ENCODE measurements around the gene HCFC1R1. TPM values are rescaled to one million over a fixed set of nuclear protein-coding genes. Genes with fewer than 3 reads are reported as not detected.

HCFC1R1 gene
- total and polyA plus RNA-seq, 2 of the 8 experiments (the other 6 are each of a cell fraction or from before 2014, with no cell fraction given), result 72.7 to 138 TPM

DNA sequence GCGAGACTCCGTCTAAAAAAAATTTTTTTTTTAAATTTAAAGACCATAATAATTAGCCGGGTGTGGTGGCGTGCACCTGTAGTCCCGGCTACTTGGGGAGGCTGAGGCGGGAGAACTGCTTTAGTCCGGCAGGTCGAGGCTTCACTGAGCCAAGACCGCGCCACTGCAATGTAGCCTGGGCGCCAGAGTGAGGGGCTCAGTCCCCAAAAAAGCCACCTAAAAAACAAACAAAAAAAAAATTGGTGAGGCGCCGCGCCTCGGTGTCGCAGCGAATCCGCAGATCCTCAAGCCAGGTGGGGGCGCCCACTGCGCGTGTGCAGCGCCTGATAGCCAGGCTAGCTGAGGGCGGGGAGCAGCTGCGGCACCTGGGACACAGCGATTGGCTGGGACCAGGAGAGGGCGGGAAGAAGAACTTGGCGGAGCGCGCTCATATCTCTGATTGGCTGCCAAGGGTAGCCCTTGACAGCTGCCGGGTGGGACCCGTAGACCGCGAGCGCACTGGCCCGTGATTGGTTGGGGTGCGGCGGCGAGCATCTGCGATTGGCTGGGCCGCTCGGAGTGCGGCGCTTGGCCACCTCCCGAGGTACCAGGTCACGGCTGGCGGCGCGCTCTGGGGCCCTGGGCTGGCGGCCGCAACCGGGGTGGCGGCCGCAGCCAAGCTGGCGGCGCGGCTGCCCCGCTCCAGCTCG lies 20.0 kb downstream of the HCFC1R1 start (continued):
- TF ChIP-seq BRCA1 (IDR thresholded peaks at IDR 0.05; ENCODE audit: low read depth, low read length) (no peak), ATF2 (IDR thresholded peaks at IDR 0.05; ENCODE audit: low read length) (no peak), KDM4A (IDR thresholded peaks at IDR 0.05; ENCODE audit: low read depth, low read length, severe bottlenecking) (no peak), SIN3A (conservative IDR thresholded peaks at IDR 0.05 in 1 of 2, IDR thresholded peaks at IDR 0.05 in 1 of 2; ENCODE audit: low read depth in 1 of 2, low read length in 2 of 2) (peak; percentile 76 to 97; a peak in 3 of 4 replicates), RXRA (IDR thresholded peaks at IDR 0.05; ENCODE audit: insufficient read depth, low read depth, low read length) (no peak), SP4 (IDR thresholded peaks at IDR 0.05; ENCODE audit: low read length) (peak; percentile 62; the same call in 1 of the 2 replicates), GABPA (IDR thresholded peaks at IDR 0.05; ENCODE audit: borderline replicate concordance, insufficient read depth, low read length) (peak; percentile 49; the same call in 1 of the 2 replicates), MAFK (IDR thresholded peaks at IDR 0.05; ENCODE audit: low read depth, low read length) (no peak), CBX5 (IDR thresholded peaks at IDR 0.05; ENCODE audit: low read depth, low read length) (no peak), E2F6 (IDR thresholded peaks at IDR 0.05) (peak; percentile 68)

Data from H1 (cell line).